Endothelial cell of umbilical vein (primary cell): ENCODE data around the gene NINL. TPM values are rescaled to one million over a fixed set of nuclear protein-coding genes. Genes with fewer than 3 reads are reported as not detected.

ENCODE experiments used
- BruUV-seq: library from RNA; stranded (reverse); fragments of 400-500 nt; replicated peaks from 2 replicates; lab custom pipeline; 2021; lab: Mats Ljungman, UMichigan
- CTCF ChIA-PET: fragments of 300-600, 350-600 bp; sonication (Branson Sonifier 250); formaldehyde crosslinking; loops from one replicate; lab custom pipeline; 2021; ENCODE audit warnings: antibody characterized with exemption, inconsistent platforms; lab: Charles Lee
- POLR2A ChIA-PET: fragments of 300-600, 350-600 bp; sonication (Branson Sonifier 250); formaldehyde crosslinking; loops from one replicate; lab custom pipeline; 2021; ENCODE audit warnings: antibody characterized with exemption, inconsistent platforms; lab: Charles Lee
- DNase-seq: peaks from one replicate; pipeline ENCODE4 v3.0.0-alpha.2; 2011; ENCODE audit warnings: low read depth, low spot score
- FAIRE-seq: peaks from 2 replicates; lab custom pipeline; 2011; peaks lifted over from hg19 to GRCh38; lab: Jason Lieb, UNC
- H2AFZ ChIP-seq: 2 replicates; pipeline ENCODE4 v1.6.0; 2012; ENCODE audit warnings: low read depth, low read length, control low read depth, inconsistent platforms
- H3K27ac ChIP-seq: 2 replicates; pipeline ENCODE4 v1.5.1; 2011; ENCODE audit warnings: low read depth, mild to moderate bottlenecking, control low read depth, low read length, moderate library complexity; ENCODE audit not compliant: insufficient read depth
- H3K27me3 ChIP-seq, 2 experiments: 2 replicates each; pipeline versions ENCODE4 v1.6.0 to v1.6.1; 2011; ENCODE audit warnings: low read length in 2 of 2, mixed read lengths in 1 of 2; ENCODE audit not compliant: control insufficient read depth in 2 of 2, insufficient read depth in 2 of 2
- H3K36me3 ChIP-seq, 2 experiments: 2 replicates in 1 of 2; 3 replicates in 1 of 2; pipeline ENCODE4 v1.5.1; 2011; ENCODE audit warnings: low read length in 2 of 2, mild to moderate bottlenecking in 1 of 2, moderate library complexity in 1 of 2; ENCODE audit not compliant: control insufficient read depth in 2 of 2, insufficient read depth in 2 of 2; ENCODE audit errors: extremely low read depth in 1 of 2
- H3K4me1 ChIP-seq: 3 replicates; pipeline ENCODE4 v1.5.1; 2011; ENCODE audit warnings: mild to moderate bottlenecking, low read length; ENCODE audit not compliant: control insufficient read depth, insufficient read depth; ENCODE audit errors: extremely low read depth
- H3K4me2 ChIP-seq: 2 replicates; pipeline ENCODE4 v1.6.1; 2011; ENCODE audit warnings: low read length, control low read depth, mixed read lengths; ENCODE audit not compliant: insufficient read depth
- H3K4me3 ChIP-seq, 3 experiments: fragments of 200-600 bp in 1 of 3; sonication (generic), shearing (Covaris generic) in 1 of 3; replicated peaks in 1 of 3; 2 replicates each; pipeline ENCODE4 v1.5.1; 2011 to 2016; ENCODE audit warnings: control low read depth in 3 of 3, low read length in 3 of 3, mild to moderate bottlenecking in 2 of 3, inconsistent platforms in 1 of 3, low read depth in 1 of 3, moderate library complexity in 1 of 3; ENCODE audit not compliant: insufficient read depth in 1 of 3
- H3K79me2 ChIP-seq: 2 replicates; pipeline ENCODE4 v1.6.0; 2012; ENCODE audit warnings: low read length, inconsistent platforms; ENCODE audit not compliant: control insufficient read depth, insufficient read depth
- H3K9ac ChIP-seq: replicated peaks from 2 replicates; pipeline ENCODE3; 2011; ENCODE audit warnings: low read length, control low read depth; ENCODE audit not compliant: insufficient read depth; ENCODE audit errors: extremely low read depth
- H3K9me1 ChIP-seq: replicated peaks from 3 replicates; pipeline ENCODE4 v1.6.0; 2011; ENCODE audit warnings: mild to moderate bottlenecking, low read length; ENCODE audit not compliant: control insufficient read depth, insufficient read depth; ENCODE audit errors: extremely low read depth
- H3K9me3 ChIP-seq: replicated peaks from 2 replicates; pipeline ENCODE4 v1.5.1; 2012; ENCODE audit warnings: low read length, inconsistent platforms; ENCODE audit not compliant: control insufficient read depth, insufficient read depth
- H4K20me1 ChIP-seq: replicated peaks from 2 replicates; pipeline ENCODE3; 2011; ENCODE audit warnings: mild to moderate bottlenecking, low read length; ENCODE audit not compliant: control insufficient read depth, insufficient read depth; ENCODE audit errors: extremely low read depth
- EZH2 ChIP-seq: IDR thresholded peaks from 2 replicates; pipeline ENCODE4 v1.6.1; 2012; ENCODE audit warnings: borderline replicate concordance, low read depth, mild to moderate bottlenecking, moderate library complexity, low read length, inconsistent platforms; ENCODE audit not compliant: severe bottlenecking
- FOS ChIP-seq: IDR thresholded peaks from 2 replicates; pipeline ENCODE4 v1.6.1; 2011; ENCODE audit warnings: mild to moderate bottlenecking, low read length, moderate library complexity, borderline replicate concordance; ENCODE audit not compliant: insufficient read depth
- MYC ChIP-seq: IDR thresholded peaks from one replicate; pipeline ENCODE4 v1.6.1; 2011; ENCODE audit warnings: mild to moderate bottlenecking, low read depth, low read length
- POLR2A ChIP-seq: IDR thresholded peaks from 2 replicates; pipeline ENCODE4 v1.6.1; 2012; ENCODE audit warnings: low read depth, mild to moderate bottlenecking, control low read depth, low read length
- POLR2AphosphoS5 ChIP-seq: IDR thresholded peaks from 2 replicates; pipeline ENCODE4 v1.6.1; 2012; ENCODE audit warnings: low read depth, mild to moderate bottlenecking, control low read depth, low read length, moderate library complexity; ENCODE audit not compliant: insufficient read depth
- dilution Hi-C: fragments of 300-500 bp; cut with MboI; formaldehyde crosslinking; loops from one replicate; pipeline ENCODE4 v1.15.0; 2019; ENCODE audit warnings: low sequenced_read_pairs; ENCODE audit not compliant: extremely low pct_ligation_motif_present
- intact Hi-C: fragments of 100-400 bp; cut with micrococcal nuclease; formaldehyde crosslinking; loops from one replicate; pipeline ENCODE4 v1.10.0; 2022
- polyA plus RNA-seq, 4 experiments: library from polyadenylated mRNA; depleted of rRNA in 3 of 4; stranded (reverse) in 3 of 4; unstranded in 1 of 4; fragments of >200 nt; gene quantifications; 2 replicates each; pipeline versions ENCODE4 v1.2.1 to v1.2.3, GENCODE V29; 2011 to 2012; ENCODE audit warnings: missing spikeins in 1 of 4
- total RNA-seq: library from RNA; stranded (reverse); gene quantifications from 2 replicates; pipeline ENCODE4 v1.2.3, GENCODE V29; 2021
- TF ChIP-seq, protein P1 (sequence below): IDR thresholded peaks from 2 replicates; pipeline ENCODE4 v1.6.1; 2011; ENCODE audit not compliant: insufficient read depth, insufficient read length
- TF ChIP-seq, protein P2 (sequence below), 2 donors: IDR thresholded peaks; 1 replicate in 1 of 2; 2 replicates in 1 of 2; pipeline ENCODE4 v1.5.1; 2011; ENCODE audit warnings: low read length in 2 of 2, mild to moderate bottlenecking in 2 of 2, moderate library complexity in 2 of 2, control low read depth in 1 of 2, inconsistent platforms in 1 of 2, low read depth in 1 of 2; ENCODE audit not compliant: insufficient read depth in 1 of 2; ENCODE audit errors: extremely low read depth in 1 of 2

The NINL gene
- total and polyA plus RNA-seq, 2 donors (not counting 3 experiments of a cell fraction or from before 2014, with no cell fraction given): 13.2 to 25.5 TPM

DNA sequence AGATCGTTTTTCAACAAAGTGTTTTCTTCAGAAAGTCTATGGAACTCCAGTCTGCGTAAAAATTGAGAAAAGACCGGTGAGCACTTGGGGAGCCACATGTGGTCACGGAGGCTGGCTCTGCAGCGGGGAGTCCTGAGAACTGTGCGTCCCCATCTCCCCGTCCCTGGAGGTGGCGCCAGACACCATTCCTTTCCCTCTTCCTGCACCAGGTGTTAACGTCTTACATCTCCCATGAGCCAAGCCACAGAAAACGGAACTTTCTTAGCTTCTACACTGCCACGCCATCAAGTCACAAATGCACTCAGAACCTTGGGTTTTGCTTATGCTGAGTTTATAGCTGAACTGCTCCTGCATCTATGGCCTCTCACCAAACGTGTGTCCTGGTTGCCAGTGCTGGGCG is 115.3 kb downstream of the NINL start:
- H3K27ac ChIP-seq: no peak overlapping the region
- H3K4me1 ChIP-seq: no peaks in the 10 kb centered on the region
- H3K9me3 ChIP-seq: no peaks in the 10 kb centered on the region
- peak; percentile 36 for DNase-seq
- ChIA-PET CTCF (interaction anchor here (0.9 to 1.4 kb wide), 5 partner anchors 11 to 121 kb away, joined by 3 to 6 read pairs (median 4); no protein-coding TSS in a partner anchor), POLR2A (no interaction called here)
- no TSS peak for BruUV-seq
- H3K79me2 ChIP-seq: no peaks in the 10 kb centered on the region
- H3K27me3 ChIP-seq: no peaks in the 10 kb centered on the region
- no peak overlapping the region for H2AFZ ChIP-seq
- H3K36me3 ChIP-seq: peaks cover 4 to 25% of the 10 kb centered on the region in 2 experiments
- H3K9me1 ChIP-seq: no peaks in the 10 kb centered on the region
- intact Hi-C loops (loop anchor here (1.0 kb wide), 1 partner anchor 222 kb away; no protein-coding TSS in a partner anchor), dilution Hi-C loops (no loop called here)
- TF ChIP-seq POLR2A: no peak
- TF ChIP-seq EZH2: no peak
- TF ChIP-seq FOS: no peak
- no peak for TF ChIP-seq POLR2AphosphoS5
- TF ChIP-seq, protein P1, sequence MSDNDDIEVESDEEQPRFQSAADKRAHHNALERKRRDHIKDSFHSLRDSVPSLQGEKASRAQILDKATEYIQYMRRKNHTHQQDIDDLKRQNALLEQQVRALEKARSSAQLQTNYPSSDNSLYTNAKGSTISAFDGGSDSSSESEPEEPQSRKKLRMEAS: no peak
- TF ChIP-seq MYC: no peak
- TF ChIP-seq, protein P2, sequence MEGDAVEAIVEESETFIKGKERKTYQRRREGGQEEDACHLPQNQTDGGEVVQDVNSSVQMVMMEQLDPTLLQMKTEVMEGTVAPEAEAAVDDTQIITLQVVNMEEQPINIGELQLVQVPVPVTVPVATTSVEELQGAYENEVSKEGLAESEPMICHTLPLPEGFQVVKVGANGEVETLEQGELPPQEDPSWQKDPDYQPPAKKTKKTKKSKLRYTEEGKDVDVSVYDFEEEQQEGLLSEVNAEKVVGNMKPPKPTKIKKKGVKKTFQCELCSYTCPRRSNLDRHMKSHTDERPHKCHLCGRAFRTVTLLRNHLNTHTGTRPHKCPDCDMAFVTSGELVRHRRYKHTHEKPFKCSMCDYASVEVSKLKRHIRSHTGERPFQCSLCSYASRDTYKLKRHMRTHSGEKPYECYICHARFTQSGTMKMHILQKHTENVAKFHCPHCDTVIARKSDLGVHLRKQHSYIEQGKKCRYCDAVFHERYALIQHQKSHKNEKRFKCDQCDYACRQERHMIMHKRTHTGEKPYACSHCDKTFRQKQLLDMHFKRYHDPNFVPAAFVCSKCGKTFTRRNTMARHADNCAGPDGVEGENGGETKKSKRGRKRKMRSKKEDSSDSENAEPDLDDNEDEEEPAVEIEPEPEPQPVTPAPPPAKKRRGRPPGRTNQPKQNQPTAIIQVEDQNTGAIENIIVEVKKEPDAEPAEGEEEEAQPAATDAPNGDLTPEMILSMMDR (IDR thresholded peaks at IDR 0.05; ENCODE audit: extremely low read depth in 1 of 2, insufficient read depth in 1 of 2, low read depth in 1 of 2, low read length in 2 of 2): peak; percentile 31 to 61
- FAIRE-seq: no peak
- no peaks in the 10 kb centered on the region for H4K20me1 ChIP-seq
- H3K9ac ChIP-seq: no peak overlapping the region
- no peak overlapping the region for H3K4me2 ChIP-seq
- no peak overlapping the region for H3K4me3 ChIP-seq
